GM21423 (cell line): ENCODE data around the gene DDX42.

Experiments used
- ATAC-seq: cut with Tn5 transposase; IDR thresholded peaks from one replicate; pipeline ENCODE4 v1.9.1; 2021; ENCODE audit warnings: mild to moderate bottlenecking, moderate library complexity; ENCODE audit not compliant: unreplicated experiment

Gene DDX42

GRCh38 chr17:63821804-63822203 is 47.8 kb downstream of the DDX42 start:
- ATAC-seq: no peak

- no peak for ATAC-seq
Observed at GRCh38 chr17:63822537-63822936, 48.6 kb downstream of the DDX42 start.

GRCh38 chr17:63823659-63824331 is 49.8 kb downstream of the DDX42 start:
- ATAC-seq: no peak

- no peak for ATAC-seq
Observed at GRCh38 chr17:63824362-63824761, 50.4 kb downstream of the DDX42 start.

GRCh38 chr17:63826468-63827001 is 52.6 kb downstream of the DDX42 start:
- peak; percentile 3 for ATAC-seq

GRCh38 chr17:63827002-63827800 is 53.2 kb downstream of the DDX42 start, which contains the start of the genes FTSJ3 and PSMC5:
TSS of gene FTSJ3 (minus strand) at chr17:63827663. CDS start at chr17:63826902, 761 bp downstream.
TSS of gene PSMC5 (plus strand) at chr17:63827431. CDS start at chr17:63827491, 60 bp downstream.
- ATAC-seq: peak; percentile 84

GRCh38 chr17:63827801-63828221 is 53.8 kb downstream of the DDX42 start:
- no peak for ATAC-seq

- ATAC-seq: no peak
Observed at GRCh38 chr17:63828936-63829335, 55.0 kb downstream of the DDX42 start.

GRCh38 chr17:63830278-63830677 is 56.3 kb downstream of the DDX42 start:
- no peak for ATAC-seq

GRCh38 chr17:63830904-63831491 is 57.0 kb downstream of the DDX42 start:
- ATAC-seq: no peak

- ATAC-seq: no peak
Observed at GRCh38 chr17:63831505-63831904, 57.5 kb downstream of the DDX42 start.

GRCh38 chr17:63832014-63832413 is 58.0 kb downstream of the DDX42 start:
- no peak for ATAC-seq

GRCh38 chr17:63832455-63832854 is 58.5 kb downstream of the DDX42 start:
- no peak for ATAC-seq

GRCh38 chr17:63833026-63833740 is 59.2 kb downstream of the DDX42 start:
- no peak for ATAC-seq

- ATAC-seq: no peak
Observed at GRCh38 chr17:63833741-63834373, 59.9 kb downstream of the DDX42 start.

GRCh38 chr17:63834431-63835166 is 60.6 kb downstream of the DDX42 start:
- ATAC-seq: no peak

- no peak for ATAC-seq
Observed at GRCh38 chr17:63835167-63835720, 61.3 kb downstream of the DDX42 start.

- ATAC-seq: no peak
Observed at GRCh38 chr17:63836811-63837210, 62.8 kb downstream of the DDX42 start.

GRCh38 chr17:63837480-63837879 is 63.5 kb downstream of the DDX42 start:
- no peak for ATAC-seq
